ENCODE measurements around the gene ANXA5.

Gene ANXA5

DNA sequence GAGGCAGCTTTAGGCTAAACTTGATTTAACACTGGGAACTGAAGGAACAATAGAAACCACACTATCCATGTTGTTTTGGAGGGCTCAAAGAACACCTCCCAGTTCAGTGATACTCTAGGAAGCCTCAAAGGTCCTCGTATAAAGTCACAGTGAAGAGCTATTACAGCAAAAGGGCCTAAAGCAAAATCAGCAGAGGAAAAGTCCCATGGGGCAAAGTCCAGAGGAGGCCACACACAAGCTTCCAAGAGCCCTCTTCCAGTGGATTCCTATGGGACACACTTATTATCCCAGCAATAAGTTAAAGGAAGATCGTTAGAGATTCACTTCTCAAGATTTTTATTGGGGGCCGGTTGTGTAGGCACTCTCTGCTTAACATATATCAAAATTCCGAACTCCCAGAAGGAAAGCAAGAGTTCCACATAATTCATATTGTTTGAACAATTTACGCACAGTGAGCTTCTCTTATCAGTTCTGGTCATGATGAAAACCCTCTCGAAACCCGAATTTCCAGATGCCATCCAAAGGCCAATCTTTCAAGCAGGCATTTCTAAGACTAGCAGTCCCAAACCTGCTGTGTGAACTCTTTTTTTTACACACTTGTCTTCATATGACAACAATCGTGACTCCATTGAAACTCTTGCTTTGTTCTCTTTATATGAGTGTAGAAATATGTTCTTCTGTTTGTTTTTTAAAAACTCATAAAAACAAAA lies 53.7 kb downstream of the ANXA5 start:
- TF ChIP-seq, protein P1, sequence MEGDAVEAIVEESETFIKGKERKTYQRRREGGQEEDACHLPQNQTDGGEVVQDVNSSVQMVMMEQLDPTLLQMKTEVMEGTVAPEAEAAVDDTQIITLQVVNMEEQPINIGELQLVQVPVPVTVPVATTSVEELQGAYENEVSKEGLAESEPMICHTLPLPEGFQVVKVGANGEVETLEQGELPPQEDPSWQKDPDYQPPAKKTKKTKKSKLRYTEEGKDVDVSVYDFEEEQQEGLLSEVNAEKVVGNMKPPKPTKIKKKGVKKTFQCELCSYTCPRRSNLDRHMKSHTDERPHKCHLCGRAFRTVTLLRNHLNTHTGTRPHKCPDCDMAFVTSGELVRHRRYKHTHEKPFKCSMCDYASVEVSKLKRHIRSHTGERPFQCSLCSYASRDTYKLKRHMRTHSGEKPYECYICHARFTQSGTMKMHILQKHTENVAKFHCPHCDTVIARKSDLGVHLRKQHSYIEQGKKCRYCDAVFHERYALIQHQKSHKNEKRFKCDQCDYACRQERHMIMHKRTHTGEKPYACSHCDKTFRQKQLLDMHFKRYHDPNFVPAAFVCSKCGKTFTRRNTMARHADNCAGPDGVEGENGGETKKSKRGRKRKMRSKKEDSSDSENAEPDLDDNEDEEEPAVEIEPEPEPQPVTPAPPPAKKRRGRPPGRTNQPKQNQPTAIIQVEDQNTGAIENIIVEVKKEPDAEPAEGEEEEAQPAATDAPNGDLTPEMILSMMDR (conservative IDR thresholded peaks at IDR 0.05), result no peak
- TF ChIP-seq ZFX (IDR thresholded peaks at IDR 0.05), result no peak
- H3K27ac ChIP-seq, result no peak overlapping the region

DNA sequence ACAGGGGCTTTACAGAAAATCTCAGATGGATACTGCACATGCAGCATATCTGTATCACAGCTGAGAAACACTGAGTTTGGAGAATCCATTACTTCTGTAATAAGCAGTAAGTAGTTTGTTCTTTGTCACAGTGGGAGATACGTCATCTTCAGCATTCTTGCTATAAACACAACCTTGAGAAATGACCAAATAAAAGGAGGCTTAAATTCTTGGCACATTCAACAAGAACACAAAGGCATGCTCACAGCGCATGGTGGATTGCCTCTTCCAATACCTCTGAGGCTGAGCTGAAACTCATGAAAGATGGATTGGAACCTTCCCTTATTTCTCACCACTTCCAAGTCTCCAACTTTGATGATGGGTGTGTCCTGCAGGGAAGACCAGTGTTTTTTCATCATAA lies 54.5 kb downstream of the ANXA5 start:
- TF ChIP-seq, protein P1 (conservative IDR thresholded peaks at IDR 0.05), result no peak
- TF ChIP-seq ZFX (IDR thresholded peaks at IDR 0.05), result no peak
- no peak overlapping the region for H3K27ac ChIP-seq

DNA sequence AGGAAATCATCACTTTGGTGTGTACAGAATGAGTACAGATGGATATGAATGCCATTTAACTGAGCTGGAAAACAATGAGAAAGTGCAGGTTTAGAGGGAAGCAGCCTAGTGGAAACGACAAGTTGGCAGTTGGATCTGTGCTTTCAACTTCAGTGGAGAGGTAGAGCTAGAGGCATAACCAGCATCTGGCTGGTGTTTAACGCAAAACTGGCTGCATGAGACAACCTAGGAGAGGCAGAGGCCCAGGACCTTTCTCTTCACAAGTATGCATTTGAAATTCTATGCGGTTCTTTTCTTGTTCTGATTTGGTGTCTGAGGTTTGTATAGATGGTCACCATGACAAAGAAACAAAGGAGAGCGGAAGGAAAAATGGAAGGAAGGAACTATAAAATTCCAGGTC lies 63.1 kb downstream of the ANXA5 start:
- TF ChIP-seq ZFX (IDR thresholded peaks at IDR 0.05), result no peak
- TF ChIP-seq, protein P1 (conservative IDR thresholded peaks at IDR 0.05), result no peak
- no peak overlapping the region for H3K27ac ChIP-seq

DNA sequence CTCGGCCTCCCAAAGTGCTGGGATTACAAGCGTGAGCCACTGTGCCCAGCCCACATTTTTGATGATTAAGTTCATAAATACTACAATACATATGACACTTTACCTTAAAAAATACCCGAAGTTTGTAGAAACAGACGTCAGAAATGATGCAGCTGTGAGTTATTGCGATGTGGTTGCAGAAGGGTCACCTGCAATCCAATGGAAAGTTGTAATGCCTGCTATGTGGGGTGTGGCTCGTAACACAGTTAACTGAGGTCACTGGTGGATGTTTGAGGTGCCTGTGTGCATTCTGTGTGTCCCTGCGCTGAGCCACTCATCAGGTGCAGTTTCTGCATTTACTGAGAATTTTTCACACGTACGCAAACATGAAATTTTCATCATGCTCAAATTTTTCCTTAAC lies 64.1 kb downstream of the ANXA5 start:
- TF ChIP-seq, protein P1 (conservative IDR thresholded peaks at IDR 0.05), result no peak
- no peak for TF ChIP-seq ZFX (IDR thresholded peaks at IDR 0.05)
- no peak overlapping the region for H3K27ac ChIP-seq

Data from C4-2B (cell line).